ENCODE data around the gene GPR55. TPM values are rescaled to one million over a fixed set of nuclear protein-coding genes. Genes with fewer than 3 reads are reported as not detected.

The GPR55 gene
- total and polyA plus RNA-seq, 2 donors (not counting 1 experiment from before 2014, with no cell fraction given): 3.0 to 4.1 TPM

DNA sequence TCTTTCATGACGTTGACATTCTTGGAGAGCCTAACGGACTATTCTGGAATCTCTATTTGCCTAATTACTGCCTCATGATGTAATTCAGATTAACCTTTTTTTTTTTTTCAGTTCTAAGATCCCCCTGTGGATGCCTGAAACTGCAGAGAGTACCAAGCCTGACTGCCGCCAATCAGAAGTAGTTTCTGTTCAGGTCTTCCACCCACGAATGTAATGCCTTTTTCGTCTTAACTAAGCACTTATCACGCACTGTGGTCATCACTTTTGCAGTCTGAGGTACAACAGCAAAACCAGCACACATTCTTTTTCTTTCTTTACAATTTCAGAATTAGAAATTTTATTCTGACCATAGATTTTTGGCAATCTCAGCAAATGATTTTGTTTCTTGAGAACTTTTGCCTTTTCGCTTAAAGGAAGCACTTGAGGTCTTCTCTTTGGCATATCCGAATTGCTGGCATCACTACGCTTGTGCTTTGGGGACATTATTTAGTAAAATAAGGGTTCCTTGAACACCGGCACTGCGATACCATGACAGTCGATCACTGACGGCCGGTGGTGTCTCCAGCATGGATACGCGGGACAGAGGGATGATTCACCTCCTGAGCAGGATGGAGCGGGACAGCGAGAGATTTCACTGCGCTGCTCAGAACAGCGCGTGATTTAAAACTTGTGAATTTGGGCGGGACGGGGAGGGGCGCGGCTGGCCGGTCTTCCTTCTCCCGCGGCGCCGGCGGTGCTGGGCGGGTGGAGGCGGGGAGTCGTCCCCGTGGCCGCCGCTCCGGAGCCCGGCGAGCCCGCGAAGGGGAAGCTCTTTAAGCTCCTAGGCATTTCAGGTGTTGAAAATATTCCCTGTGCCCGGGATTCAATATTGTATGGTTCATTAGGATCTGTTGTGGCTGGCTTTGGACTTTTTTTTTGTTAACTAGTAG is 32.0 kb upstream of the GPR55 start:
- ATAC-seq (ENCODE audit: low read depth) (peak; percentile 49), DNase-seq (peak; percentile 50)
- H3K4me1 Mint-ChIP-seq: peaks cover 10% of the 10 kb centered on the region
- H3K27ac Mint-ChIP-seq: no peak overlapping the region
- Histone ChIP-seq H3K27ac (ENCODE audit: low read length in 2 of 2) (no peak overlapping the region), H3K4me1 (ENCODE audit: control insufficient read depth in 2 of 2, insufficient read depth in 2 of 2, low read length in 2 of 2) (peaks cover 12 to 16% of the 10 kb centered on the region in 2 donors), H3K4me2 (replicated peaks; ENCODE audit: low read depth, low read length, poor library complexity, severe bottlenecking) (peak overlapping the region; percentile 77), H3K9ac (ENCODE audit: low read length) (peak overlapping the region; percentile 58), H4K20me1 (ENCODE audit: control insufficient read depth, insufficient read depth, low read length, poor library complexity, severe bottlenecking) (no peaks in the 10 kb centered on the region), H3K9me3 (ENCODE audit: control extremely low read depth in 1 of 3, control insufficient read depth in 2 of 3, insufficient read depth in 1 of 3, low read length in 2 of 3) (no peaks in the 10 kb centered on the region), H2AFZ (ENCODE audit: insufficient read depth, low read depth, low read length, poor library complexity, severe bottlenecking) (peak overlapping the region; percentile 66), H3K36me3 (replicated peaks in 1 of 2; ENCODE audit: control extremely low read depth in 1 of 2, control insufficient read depth in 1 of 2, extremely low read depth in 1 of 2, insufficient read depth in 2 of 2, low read length in 1 of 2) (no peaks in the 10 kb centered on the region), H3K27me3 (replicated peaks in 1 of 4; ENCODE audit: control extremely low read depth in 1 of 4, control insufficient read depth in 3 of 4, insufficient read depth in 4 of 4, low read length in 3 of 4) (peaks cover 2 to 38% (median 29%) of the 10 kb centered on the region in 4 experiments), H3K79me2 (ENCODE audit: control insufficient read depth, insufficient read depth, low read length) (no peaks in the 10 kb centered on the region), H3K4me3 (ENCODE audit: control extremely low read depth in 1 of 5, extremely low read depth in 1 of 5, insufficient read depth in 1 of 5, low read depth in 2 of 5, low read length in 4 of 5) (peak overlapping the region in 4 of 5 experiments; percentile 15 to 55 (median 31))
- peaks cover 53% of the 10 kb centered on the region for H3K27me3 Mint-ChIP-seq
- TF ChIP-seq CTCF (IDR thresholded peaks at IDR 0.05) (no peak), EZH2 (IDR thresholded peaks at IDR 0.05; ENCODE audit: borderline replicate concordance, insufficient read depth, low read depth, low read length, poor library complexity, severe bottlenecking) (peak; percentile 61)
- intact Hi-C loops (cut with micrococcal nuclease): no loop called here
- WGBS (ENCODE audit: insufficient coverage): 12% methylated on average over 39 of the region's 43 CpGs
- CTCF ChIA-PET: interaction anchor here (0.7 to 1.9 kb wide), 2 partner anchors 30 to 123 kb away, joined by 3 to 8 read pairs; no protein-coding TSS in a partner anchor
- H3K9me3 Mint-ChIP-seq (ENCODE audit: insufficient read depth): no peaks in the 10 kb centered on the region
- peak overlapping the region; percentile 82 for H3K4me3 Mint-ChIP-seq
- POLR2A ChIA-PET: interaction anchor here (0.7 kb wide), 1 partner anchor 758 kb away, joined by 3 read pairs; no protein-coding TSS in a partner anchor

Data from B cell (primary cell).